HG03139 (cell line): ENCODE results near the gene LKAAEAR1.

Source experiments
- ATAC-seq: cut with Tn5 transposase; IDR thresholded peaks from one replicate; pipeline ENCODE4 v1.9.1; 2021; ENCODE audit not compliant: unreplicated experiment

LKAAEAR1 gene

DNA sequence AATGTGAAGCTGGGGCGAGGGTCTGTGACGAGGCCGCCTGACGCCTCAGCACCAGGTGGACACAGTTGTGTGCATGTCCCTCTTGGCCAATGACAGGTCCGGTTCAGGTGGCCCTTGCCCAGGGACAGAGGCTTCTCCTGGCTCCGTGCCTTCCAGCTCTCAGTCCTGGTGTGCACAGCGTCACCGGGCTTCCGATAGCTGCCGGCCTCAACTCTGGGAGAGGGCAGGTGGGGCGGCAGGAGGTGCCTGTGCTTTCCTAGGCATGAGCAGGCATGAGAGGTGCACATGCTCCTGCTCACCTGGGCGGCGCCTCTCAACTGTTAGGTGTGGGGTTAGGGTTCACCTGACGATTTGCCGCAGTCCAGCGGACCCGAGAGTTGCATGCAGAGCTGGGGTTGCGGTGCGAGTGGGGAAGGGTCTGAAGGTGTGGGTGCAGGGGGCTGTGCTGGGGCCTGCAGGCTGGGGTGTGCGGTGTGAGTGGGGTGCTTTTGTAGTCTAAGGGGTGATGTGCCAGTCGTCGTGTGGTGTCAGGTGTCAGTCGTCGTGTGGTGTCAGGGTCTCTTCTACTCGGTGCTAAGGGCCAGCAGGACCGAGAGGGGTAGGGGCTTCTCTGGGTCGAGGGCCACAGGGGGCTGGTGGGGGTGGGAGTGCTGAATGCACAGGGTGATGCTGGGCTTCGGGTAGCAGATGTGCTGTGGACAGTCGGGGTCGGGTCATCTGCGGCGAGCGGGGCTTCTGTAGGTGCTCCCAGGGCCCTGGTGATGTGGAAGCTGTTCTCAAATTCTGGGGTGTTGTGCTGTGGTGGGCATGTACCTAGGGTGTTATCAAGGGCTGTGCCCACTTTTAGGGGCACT, 31.0 kb downstream of the LKAAEAR1 start:
- ATAC-seq = no peak

DNA sequence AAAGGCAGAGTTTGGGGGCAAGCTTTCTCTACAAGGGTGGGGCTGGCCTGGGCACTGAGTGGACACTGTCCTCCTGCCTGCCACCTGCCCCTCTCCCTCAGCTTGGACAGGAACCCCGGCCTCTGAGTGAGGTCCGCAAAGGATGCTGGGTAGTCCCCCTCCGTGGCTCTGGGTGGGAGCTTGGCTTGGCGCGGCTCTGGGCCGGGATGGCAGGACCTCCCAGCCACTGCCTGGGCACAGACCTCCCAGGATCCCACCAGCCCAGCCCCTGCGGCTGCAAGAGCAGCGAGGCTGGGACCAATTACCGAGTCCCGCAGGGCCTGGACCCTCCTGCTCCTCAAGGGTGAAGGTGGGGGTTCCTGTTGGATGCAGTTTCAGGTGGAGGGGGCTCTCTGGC, 31.9 kb downstream of the LKAAEAR1 start:
- no peak for ATAC-seq

DNA sequence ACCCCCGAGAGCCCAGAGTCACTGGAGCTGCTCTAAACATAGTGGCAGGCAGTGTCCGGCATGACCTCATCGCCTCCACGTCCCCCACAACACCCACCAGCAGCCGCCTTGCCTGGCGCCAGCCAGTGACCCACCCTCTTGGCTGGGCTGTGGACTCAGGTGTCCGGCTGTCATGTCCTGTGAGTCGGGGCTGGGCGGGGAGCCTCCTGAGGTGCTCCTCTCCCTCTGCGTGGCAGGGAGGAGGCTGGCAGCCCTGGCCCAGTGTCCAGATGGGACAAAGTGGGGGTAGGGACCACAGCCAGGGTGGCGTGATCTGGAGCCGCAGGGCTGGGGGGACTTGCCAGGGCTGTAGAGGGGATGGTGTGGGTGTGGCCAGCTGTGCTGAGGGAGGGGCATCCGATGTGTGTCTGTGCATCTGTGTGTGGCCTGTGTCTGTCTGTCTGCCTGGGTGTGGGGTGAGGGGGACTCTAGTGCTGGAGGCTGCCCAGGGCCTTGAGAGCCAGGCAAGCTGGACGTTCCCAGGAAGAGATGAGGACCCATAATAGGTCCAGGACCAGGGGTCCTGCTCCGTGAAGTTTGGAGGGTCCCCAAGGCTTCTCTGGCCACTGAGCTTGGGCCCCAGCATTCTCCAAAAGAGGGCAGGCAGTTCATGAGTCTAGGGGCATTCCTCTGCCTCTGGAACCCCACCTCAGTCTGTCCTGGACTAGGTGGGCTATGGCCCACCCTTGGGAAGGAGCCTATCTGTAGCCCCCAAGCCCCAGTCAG, 32.5 kb downstream of the LKAAEAR1 start:
- ATAC-seq = no peak

DNA sequence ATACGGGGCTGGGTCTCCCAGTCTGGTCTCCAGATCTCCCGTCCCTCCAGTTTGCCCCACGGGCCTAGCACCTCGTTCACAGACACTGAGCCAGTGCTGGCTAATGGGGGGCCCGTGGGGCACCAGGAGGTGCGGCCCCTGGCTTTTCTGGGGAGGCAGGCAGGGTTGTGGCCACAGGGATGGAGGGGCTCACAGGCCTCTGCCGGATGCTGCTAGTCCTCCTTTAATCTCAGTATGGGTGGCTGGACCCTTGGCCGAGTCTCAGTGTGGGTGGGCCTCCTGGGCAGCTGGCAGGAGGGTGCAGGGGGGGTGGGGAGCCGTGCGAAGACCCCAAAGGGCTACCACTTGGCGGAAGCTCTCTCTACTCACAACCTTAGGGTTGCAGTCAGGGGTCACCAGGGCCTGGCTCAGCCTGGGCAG, 33.2 kb downstream of the LKAAEAR1 start:
- ATAC-seq = no peak

- no peak for ATAC-seq
These were observed 33.8 kb downstream of the LKAAEAR1 start for GRCh38 chr20:64050261-64051032.

- no peak for ATAC-seq
These were observed 34.3 kb downstream of the LKAAEAR1 start for GRCh38 chr20:64049878-64050260.

DNA sequence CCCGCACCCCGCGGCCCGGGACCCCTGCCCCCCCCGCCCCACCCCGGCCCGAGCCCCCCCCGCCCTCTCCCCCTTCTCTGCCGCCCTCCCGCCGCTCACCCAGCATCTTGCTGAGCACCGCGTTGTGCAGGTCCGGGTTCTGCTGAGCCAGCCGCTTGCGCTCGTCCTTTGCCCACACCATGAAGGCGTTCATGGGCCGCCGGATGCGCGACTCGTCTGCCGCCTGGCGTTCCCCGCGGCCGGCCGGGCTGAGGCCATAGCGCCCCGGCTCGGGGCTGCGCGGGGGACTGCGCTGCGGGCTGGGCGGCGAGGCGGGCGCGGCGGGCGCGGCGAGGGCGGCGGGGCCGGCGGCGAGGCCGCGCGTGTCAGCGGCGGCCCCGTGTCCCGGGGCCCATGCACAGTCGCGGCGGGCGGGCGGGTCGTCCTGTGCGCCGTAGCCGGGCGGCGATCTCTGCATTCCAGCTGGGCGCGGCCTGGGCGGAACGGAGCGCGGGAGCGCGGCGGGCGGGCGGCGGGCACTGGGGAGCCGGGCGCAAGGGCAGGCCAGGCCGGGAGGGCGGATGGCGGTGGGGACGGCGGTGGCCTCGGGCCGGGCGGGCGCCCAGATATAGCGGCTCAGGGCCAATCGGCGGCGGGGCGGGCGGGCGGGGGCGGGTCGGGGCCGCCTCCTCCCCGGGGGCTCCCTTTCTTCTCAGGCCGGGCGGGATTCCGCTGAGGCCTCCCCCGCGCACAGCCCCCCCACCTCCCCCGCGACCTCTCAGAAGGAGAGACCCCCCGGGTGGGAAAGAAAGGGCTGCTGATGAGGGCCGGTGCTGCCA, 34.9 kb downstream of the LKAAEAR1 start, which contains the start of gene SOX18:
Gene SOX18, minus strand, starts transcription at position 580 of the 818 bp plus-strand sequence. Its CDS starts 123 bp downstream, at position 457.
- no peak for ATAC-seq

- ATAC-seq = no peak
These were observed 35.7 kb downstream of the LKAAEAR1 start for GRCh38 chr20:64048402-64049044.

GRCh38 chr20:64047968-64048401, 36.2 kb downstream of the LKAAEAR1 start:
- no peak for ATAC-seq

DNA sequence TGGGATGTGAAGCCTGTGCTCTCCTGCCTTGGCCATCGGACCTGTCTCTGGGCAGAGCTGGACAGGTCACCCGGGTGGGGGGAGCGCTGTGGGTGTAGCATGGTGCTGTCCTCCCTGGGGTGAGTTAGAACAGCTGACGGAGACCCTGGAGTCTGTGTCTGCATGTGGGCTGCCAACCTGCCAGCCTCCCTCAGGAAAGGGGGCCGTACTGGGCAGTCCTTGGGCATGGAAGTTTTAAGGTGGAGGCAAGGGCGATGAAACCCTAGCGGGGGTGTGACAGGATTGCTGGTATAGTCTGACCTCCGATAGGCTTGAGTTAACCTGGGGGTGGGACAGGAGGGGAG, 37.2 kb downstream of the LKAAEAR1 start:
- no peak for ATAC-seq

- ATAC-seq = no peak
These were observed 38.7 kb downstream of the LKAAEAR1 start for GRCh38 chr20:64045346-64046011.

DNA sequence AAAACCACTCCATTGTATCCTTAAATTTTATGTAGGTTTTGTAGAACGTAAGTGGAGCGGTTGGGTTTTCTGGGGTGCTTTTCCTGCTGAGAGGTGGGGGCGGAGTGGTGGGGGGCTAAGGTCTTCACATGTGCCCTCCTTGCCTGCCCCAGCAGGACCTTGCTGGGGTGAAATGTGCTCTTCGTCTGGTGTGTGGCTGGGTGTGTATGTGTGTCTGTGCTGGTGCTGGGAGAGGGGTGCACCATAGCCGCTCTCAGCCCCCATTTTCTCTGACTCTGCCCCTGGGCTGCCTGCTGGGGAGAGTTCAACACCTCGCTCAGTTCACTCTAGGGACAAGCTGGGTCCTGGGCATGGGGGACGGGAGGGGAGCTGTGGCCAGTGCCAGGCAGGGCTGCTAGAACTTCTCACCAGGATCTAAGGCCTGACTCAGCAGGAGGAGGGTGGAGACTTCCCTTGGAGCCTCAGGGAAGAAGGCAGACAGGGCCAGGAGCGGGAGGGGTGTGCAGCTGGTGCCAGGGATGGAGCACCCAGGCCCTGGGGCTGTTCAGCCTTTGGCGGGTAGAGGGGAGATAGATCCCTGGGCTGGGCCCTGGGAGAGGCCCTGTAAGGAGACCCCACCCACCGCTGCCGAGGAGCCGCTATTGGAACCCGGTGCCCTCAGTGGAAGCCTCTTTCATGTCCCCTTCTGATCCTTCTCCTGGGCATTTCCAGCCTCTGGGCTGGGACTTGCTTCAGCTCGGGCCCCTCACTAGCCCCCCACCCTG, 39.5 kb downstream of the LKAAEAR1 start:
- ATAC-seq = no peak

DNA sequence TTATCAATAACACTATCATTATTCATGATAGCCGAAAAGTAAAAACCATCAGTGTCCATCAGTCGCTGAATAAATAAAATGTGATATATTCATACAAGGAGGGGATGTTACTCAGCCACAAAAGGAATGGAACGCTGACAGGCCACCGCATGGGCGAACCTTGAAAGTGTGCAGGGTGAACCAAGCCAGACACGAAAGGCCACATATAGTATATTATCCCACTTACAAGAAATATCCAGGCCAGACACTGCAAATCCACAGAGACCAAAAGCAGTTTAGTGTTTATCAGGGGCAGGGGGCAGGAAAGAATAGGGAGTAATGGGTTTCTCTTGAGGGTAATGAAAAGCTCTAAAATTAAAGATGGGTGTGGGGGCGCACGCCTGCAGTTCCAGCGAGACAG, 40.4 kb downstream of the LKAAEAR1 start:
- no peak for ATAC-seq

DNA sequence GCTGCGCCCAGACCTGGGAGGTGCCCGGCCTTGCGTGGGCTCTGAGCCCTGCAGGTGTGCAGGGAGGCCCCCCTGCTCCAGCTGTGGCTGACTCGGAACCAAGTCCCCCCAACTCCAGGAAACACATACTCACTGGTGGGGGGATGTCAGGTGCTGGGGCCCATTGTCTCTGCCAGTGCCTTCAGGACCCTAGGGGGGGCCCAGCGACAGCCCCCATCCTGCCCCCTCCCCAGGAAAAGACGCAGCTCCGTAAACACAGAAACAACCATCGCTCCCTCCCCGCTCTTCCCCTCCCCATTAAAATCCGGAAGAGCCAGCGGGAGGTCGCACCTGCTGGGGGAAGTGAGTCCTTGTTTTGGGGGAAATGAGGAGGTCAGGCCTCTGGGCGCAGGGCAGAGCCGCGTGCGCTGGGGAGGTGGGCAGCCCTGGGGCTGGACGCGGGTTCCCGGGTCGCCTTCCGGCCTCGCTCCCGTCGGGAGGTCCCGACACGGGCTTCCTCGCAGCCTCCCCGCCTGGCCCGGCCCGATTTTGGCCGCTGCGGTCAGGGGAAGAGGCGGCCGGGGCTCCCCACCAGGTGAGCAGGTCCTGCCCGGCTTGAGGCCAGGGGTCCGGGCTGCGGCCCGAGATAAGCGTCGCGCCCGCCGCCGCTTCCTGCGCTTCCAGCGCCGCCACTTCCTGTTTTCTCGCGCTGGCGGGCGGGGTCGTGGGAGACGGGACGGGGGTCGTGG, 42.0 kb downstream of the LKAAEAR1 start:
- no peak for ATAC-seq

DNA sequence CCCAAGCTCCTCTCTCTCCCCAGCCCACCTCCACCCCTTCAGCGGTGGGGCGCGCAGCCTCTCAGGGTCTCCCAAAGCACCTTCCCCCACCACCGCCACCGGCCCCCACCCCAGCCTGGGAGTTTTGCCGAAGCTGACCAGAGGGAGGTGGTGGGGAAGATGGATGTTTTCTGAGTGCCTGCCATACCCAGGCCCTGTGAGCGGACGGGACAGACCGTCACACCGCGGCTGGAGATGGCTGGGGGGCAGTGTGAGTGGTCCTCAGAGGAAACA, 42.5 kb downstream of the LKAAEAR1 start:
- ATAC-seq = no peak

GRCh38 chr20:64041040-64041780, 43.0 kb downstream of the LKAAEAR1 start:
- no peak for ATAC-seq

GRCh38 chr20:64040231-64041039, 43.8 kb downstream of the LKAAEAR1 start:
- no peak for ATAC-seq
